NT2/D1 (cell line): ENCODE results near the gene CAB39.

Source experiments
- YY1 ChIP-seq: IDR thresholded peaks from 2 replicates; pipeline ENCODE4 v1.6.1; 2011; ENCODE audit not compliant: insufficient read length, insufficient read depth
- ZNF274 ChIP-seq: IDR thresholded peaks from 2 replicates; pipeline ENCODE4 v1.6.1; 2011; ENCODE audit warnings: mild to moderate bottlenecking, low read depth, low read length

DNA sequence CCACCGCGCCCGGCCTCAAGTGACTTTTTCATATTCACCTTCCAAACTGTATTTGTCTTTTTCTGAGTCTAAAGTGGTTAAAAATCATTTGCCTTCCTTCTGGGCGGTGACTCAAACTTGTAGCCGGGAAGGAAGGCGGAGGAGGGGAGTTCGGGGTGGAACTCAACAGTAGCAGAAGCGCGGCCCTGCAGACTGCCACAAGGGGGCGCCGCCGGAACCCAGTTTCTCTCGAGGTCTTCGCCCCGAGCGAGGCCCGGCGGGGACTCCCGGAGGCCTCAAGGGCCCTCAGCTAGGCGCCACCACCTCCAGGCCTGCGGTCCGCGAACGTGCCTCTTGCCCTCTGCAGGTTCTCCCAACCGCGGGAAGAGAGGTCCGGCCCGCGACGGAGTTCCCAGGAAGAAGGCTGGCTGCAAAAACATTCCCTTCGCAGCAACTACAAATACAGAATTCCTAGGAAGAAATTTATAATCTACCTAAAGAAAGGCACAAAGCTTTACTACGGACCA is 135.3 kb downstream of the CAB39 start:
- TF ChIP-seq YY1: no peak
- TF ChIP-seq ZNF274: no peak
